Measurements from ENCODE around the gene ARHGEF40. TPM values are rescaled to one million over a fixed set of nuclear protein-coding genes. Genes with fewer than 3 reads are reported as not detected.

The ARHGEF40 gene
- polyA plus RNA-seq, 3 donors from 2014 or later = 0.23 to 0.35 TPM; not detected in 1

GRCh38 chr14:21106498-21107282, 36.6 kb downstream of the ARHGEF40 start:
- H3K36me3 Mint-ChIP-seq = no peaks in the 10 kb centered on the region
- peak; percentile 62 to 69 (median 66) for DNase-seq
- H3K27me3 Mint-ChIP-seq (ENCODE audit: low read depth in 3 of 3) = peaks cover 0 to 3% (median 0%) of the 10 kb centered on the region in 3 donors
- peak overlapping the region in 4 of 6 donors; percentile 39 to 82 (median 70) for H3K27ac Mint-ChIP-seq
- H3K9me3 Mint-ChIP-seq = no peaks in the 10 kb centered on the region
- H3K4me1 Mint-ChIP-seq = peaks cover 21 to 22% of the 10 kb centered on the region in 2 donors
- peak overlapping the region in 4 of 5 donors; percentile 7 to 50 (median 32) for H3K4me3 Mint-ChIP-seq

DNA sequence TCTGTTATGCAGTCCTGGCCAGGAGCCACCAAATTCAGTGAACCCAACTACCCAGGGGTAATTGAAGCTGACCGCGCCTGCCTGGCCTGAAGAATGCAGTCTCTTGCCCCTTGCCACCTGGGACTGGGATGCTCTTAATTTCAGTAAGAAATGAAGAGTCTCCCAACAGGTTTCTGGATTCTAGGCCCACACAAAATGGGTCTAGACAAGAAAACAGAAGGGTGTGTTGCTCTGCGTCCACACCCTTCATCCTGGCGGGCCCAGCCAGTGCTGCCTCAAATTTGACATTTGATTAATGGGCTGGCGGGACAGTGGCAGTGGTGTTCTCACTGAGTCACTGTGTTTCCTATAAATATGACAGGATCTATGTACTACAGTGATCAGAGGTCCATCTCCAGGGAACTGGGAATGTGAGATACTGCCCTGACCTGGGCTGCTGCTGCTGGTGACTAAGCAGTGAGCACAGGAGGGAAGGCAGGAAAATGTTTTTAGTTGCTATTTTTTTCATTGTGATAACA, 37.2 kb downstream of the ARHGEF40 start:
- peaks cover 0 to 3% (median 0%) of the 10 kb centered on the region in 3 donors for H3K27me3 Mint-ChIP-seq (ENCODE audit: low read depth in 3 of 3)
- DNase-seq = no peak
- H3K4me3 Mint-ChIP-seq = no peak overlapping the region
- no peak overlapping the region for H3K27ac Mint-ChIP-seq
- H3K36me3 Mint-ChIP-seq = no peaks in the 10 kb centered on the region
- peaks cover 21 to 22% of the 10 kb centered on the region in 2 donors for H3K4me1 Mint-ChIP-seq
- no peaks in the 10 kb centered on the region for H3K9me3 Mint-ChIP-seq

DNA sequence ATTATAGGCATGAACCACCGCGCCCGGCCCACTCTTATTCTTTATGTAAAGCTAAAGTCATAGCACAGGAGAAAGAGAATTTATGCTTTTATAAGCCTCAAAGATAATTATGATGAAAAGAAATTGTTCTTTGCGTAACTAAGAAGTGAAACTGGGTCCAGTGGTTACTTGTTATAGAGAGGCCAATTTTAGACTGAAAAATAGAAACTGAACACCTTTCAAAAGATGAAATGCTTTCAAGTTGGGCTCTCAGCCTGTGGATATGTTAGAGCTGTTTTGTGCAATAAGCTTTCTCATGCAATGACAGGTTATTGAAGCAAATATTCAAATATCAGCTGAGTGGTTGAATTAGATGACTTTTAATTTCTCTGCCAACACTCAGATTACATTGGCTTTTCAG, 38.7 kb downstream of the ARHGEF40 start:
- Mint-ChIP-seq H3K4me1 (peaks cover 12 to 16% of the 10 kb centered on the region in 2 donors), H3K9me3 (no peaks in the 10 kb centered on the region), H3K27ac (no peak overlapping the region), H3K27me3 (ENCODE audit: low read depth in 3 of 3) (peaks cover 0 to 3% (median 0%) of the 10 kb centered on the region in 3 donors), H3K36me3 (no peaks in the 10 kb centered on the region), H3K4me3 (no peak overlapping the region)
- DNase-seq = no peak

DNA sequence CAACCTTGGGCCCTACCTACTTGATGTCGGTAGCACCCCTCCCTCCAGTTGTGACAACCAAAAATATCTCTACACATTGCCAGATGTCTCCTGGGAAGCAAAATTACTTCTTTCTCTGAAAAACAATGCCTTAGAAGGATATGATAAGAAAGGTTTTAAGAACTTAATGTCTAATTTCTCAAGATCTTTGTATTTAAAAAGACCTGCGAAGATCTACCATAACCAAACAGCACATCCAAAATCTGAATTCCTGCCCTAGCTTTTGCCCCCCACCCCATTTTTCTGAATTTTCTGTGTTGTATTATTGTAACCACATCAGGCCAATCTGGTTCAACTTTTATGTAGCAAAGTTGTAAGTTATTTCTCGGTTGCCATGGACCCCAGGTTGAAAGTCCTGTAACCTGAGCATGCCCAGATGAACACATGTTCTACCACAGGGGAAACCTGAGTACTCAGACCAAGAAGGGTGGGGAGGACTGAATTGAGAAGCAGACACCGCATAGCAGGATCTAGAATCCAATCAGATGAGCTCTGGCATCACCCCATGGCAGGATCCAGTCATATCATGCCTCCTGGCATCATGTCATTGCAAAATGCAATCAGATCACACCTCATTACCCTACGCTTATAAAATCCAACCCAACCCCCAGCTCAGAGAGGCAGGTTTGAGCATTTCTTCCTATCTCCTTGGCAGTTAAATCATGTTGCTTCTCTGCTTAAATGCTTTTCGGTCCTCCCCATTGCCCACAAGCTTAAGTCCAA, 39.5 kb downstream of the ARHGEF40 start:
- Mint-ChIP-seq H3K27me3 (ENCODE audit: low read depth in 3 of 3) (peaks cover 0 to 3% (median 0%) of the 10 kb centered on the region in 3 donors), H3K9me3 (no peaks in the 10 kb centered on the region), H3K36me3 (no peaks in the 10 kb centered on the region), H3K4me3 (no peak overlapping the region), H3K27ac (no peak overlapping the region), H3K4me1 (peaks cover 10 to 12% of the 10 kb centered on the region in 2 donors)
- DNase-seq = no peak

GRCh38 chr14:21112255-21112654, 42.2 kb downstream of the ARHGEF40 start:
- no peak for DNase-seq
- Mint-ChIP-seq H3K27ac (no peak overlapping the region), H3K36me3 (no peaks in the 10 kb centered on the region), H3K4me3 (no peak overlapping the region), H3K4me1 (no peaks in the 10 kb centered on the region), H3K9me3 (no peaks in the 10 kb centered on the region), H3K27me3 (ENCODE audit: low read depth in 3 of 3) (peaks cover 0 to 3% (median 0%) of the 10 kb centered on the region in 3 donors)

DNA sequence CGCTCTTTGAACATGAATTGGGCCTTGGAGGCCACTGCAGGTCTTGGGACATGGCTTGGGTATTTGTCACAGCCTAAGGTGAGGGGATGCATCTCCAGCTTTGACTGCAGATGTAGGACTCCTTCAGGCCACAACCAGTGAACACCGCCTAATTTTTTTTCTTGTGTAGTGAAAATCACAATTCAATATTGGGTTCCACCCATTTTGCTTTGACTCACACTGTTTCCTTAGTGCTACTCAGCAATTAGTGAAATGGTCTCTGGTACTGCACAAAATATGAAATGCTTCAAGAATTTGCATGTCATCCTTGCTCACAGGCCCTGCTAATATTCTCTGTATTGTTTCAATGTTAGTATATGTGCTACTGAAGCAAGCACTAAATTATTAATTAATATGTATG, 43.3 kb downstream of the ARHGEF40 start:
- H3K4me3 Mint-ChIP-seq = no peak overlapping the region
- no peaks in the 10 kb centered on the region for H3K36me3 Mint-ChIP-seq
- no peak overlapping the region for H3K27ac Mint-ChIP-seq
- no peak for DNase-seq
- H3K4me1 Mint-ChIP-seq = no peaks in the 10 kb centered on the region
- H3K27me3 Mint-ChIP-seq (ENCODE audit: low read depth in 3 of 3) = peaks cover 0 to 6% (median 0%) of the 10 kb centered on the region in 3 donors
- no peaks in the 10 kb centered on the region for H3K9me3 Mint-ChIP-seq

DNA sequence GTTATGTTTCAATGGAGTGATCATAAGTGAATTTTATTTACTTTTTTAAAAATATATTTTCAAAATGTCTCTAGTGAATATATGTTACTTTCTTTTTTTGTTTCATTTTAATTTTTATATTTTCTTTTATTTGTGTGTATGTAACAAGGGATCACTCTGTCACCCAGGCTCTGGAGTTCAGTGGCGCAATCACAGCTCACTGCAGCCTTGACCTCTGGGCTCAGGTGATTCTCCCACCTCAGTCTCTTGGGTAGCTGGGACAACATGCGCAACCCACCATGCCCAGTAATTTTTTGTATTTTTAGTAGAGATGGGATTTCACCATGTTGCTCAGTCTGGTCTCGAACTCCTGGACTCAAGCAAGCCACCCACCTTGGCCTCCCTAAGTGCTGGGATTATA, 48.8 kb downstream of the ARHGEF40 start:
- H3K4me3 Mint-ChIP-seq = no peak overlapping the region
- H3K36me3 Mint-ChIP-seq = no peaks in the 10 kb centered on the region
- no peak for DNase-seq
- peaks cover 1 to 12% (median 6%) of the 10 kb centered on the region in 3 donors for H3K27me3 Mint-ChIP-seq (ENCODE audit: low read depth in 3 of 3)
- no peaks in the 10 kb centered on the region for H3K9me3 Mint-ChIP-seq
- H3K4me1 Mint-ChIP-seq = no peaks in the 10 kb centered on the region
- no peak overlapping the region for H3K27ac Mint-ChIP-seq

DNA sequence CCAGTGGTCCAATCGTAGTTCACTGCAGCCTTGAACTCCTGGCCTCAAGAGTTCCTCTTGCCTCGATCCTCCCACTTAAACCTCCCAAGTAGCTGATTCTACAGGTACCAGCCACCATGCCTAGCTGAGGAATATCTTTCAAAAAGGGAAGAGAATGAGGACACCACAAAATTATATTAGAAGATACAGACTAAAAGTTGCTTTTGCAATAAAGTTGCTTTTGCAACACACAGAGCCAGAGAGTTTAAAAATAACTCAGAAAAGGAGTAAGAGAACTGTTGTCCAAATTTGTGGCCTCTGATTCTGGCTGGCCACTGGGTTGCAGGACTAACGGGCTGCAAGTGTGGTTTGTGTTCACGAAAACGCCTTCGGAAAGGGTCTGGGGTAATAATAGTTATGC, 50.6 kb downstream of the ARHGEF40 start:
- peaks cover 0 to 6% (median 0%) of the 10 kb centered on the region in 3 donors for H3K36me3 Mint-ChIP-seq
- no peak overlapping the region for H3K4me3 Mint-ChIP-seq
- peaks cover 1 to 13% (median 9%) of the 10 kb centered on the region in 3 donors for H3K27me3 Mint-ChIP-seq (ENCODE audit: low read depth in 3 of 3)
- no peak overlapping the region for H3K27ac Mint-ChIP-seq
- H3K4me1 Mint-ChIP-seq = no peaks in the 10 kb centered on the region
- no peak for DNase-seq
- H3K9me3 Mint-ChIP-seq = peaks cover 0 to 10% (median 5%) of the 10 kb centered on the region in 6 donors

GRCh38 chr14:21121122-21121521, 51.0 kb downstream of the ARHGEF40 start:
- Mint-ChIP-seq H3K27ac (no peak overlapping the region), H3K27me3 (ENCODE audit: low read depth in 3 of 3) (peaks cover 3 to 15% (median 9%) of the 10 kb centered on the region in 3 donors), H3K4me3 (no peak overlapping the region), H3K4me1 (no peaks in the 10 kb centered on the region), H3K36me3 (peaks cover 0 to 6% (median 0%) of the 10 kb centered on the region in 3 donors), H3K9me3 (peaks cover 0 to 14% (median 5%) of the 10 kb centered on the region in 6 donors)
- no peak for DNase-seq

GRCh38 chr14:21123429-21123828, 53.3 kb downstream of the ARHGEF40 start:
- no peak overlapping the region for H3K4me3 Mint-ChIP-seq
- H3K9me3 Mint-ChIP-seq = peaks cover 0 to 16% (median 5%) of the 10 kb centered on the region in 6 donors
- peaks cover 0 to 6% (median 0%) of the 10 kb centered on the region in 3 donors for H3K36me3 Mint-ChIP-seq
- no peaks in the 10 kb centered on the region for H3K4me1 Mint-ChIP-seq
- H3K27me3 Mint-ChIP-seq (ENCODE audit: low read depth in 3 of 3) = peaks cover 9 to 12% (median 10%) of the 10 kb centered on the region in 3 donors
- no peak for DNase-seq
- no peak overlapping the region for H3K27ac Mint-ChIP-seq

DNA sequence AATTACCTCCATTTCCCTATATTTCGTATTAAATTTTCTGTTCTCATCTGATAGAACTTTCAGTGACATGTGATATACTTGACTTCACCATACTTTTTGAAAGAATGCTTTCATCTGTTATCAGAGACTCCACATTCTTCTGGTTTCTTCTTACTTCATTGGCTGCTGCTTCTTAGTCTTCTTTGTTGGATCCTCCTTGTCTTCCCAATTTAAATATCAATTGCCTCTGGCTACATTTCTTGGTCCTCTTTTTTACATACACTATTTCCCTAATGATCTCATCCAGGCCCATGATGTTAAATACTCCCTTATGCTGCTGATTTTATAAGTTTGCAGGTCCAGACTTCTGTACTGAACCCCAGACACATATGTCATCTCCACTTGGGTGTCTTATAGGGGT, 63.8 kb downstream of the ARHGEF40 start:
- Mint-ChIP-seq H3K4me3 (no peak overlapping the region), H3K27ac (no peak overlapping the region), H3K4me1 (no peaks in the 10 kb centered on the region), H3K27me3 (ENCODE audit: low read depth in 3 of 3) (peaks cover 0 to 2% (median under 1%) of the 10 kb centered on the region in 3 donors), H3K9me3 (no peaks in the 10 kb centered on the region), H3K36me3 (no peaks in the 10 kb centered on the region)
- no peak for DNase-seq

GRCh38 chr14:21136024-21136423, 65.9 kb downstream of the ARHGEF40 start:
- Mint-ChIP-seq H3K27me3 (ENCODE audit: low read depth in 3 of 3) (peaks cover 1 to 3% (median 3%) of the 10 kb centered on the region in 3 donors), H3K36me3 (no peaks in the 10 kb centered on the region), H3K27ac (no peak overlapping the region), H3K4me1 (no peaks in the 10 kb centered on the region), H3K4me3 (no peak overlapping the region), H3K9me3 (no peaks in the 10 kb centered on the region)
- peak; percentile 3 to 21 (median 5) for DNase-seq
